Trophoblast cell (in vitro differentiated cells and primary cell): Measurements from ENCODE around the gene MBTPS1.

Source experiments
- DNase-seq, 2 donors: peaks; one replicate each; pipeline ENCODE4 v3.0.0-alpha.2; 2016
- H2AFZ ChIP-seq: 2 replicates; pipeline ENCODE4 v1.6.1; 2013; ENCODE audit warnings: low read length, moderate library complexity, mild to moderate bottlenecking; ENCODE audit not compliant: insufficient read depth, poor library complexity
- H2AK5ac ChIP-seq: 2 replicates; pipeline ENCODE4 v1.6.1; 2013; ENCODE audit warnings: mild to moderate bottlenecking, low read length
- H2BK120ac ChIP-seq: 2 replicates; pipeline ENCODE4 v1.6.1; 2013; ENCODE audit warnings: low read length, mild to moderate bottlenecking, moderate library complexity; ENCODE audit not compliant: insufficient read depth, poor library complexity
- H2BK12ac ChIP-seq: 2 replicates; pipeline ENCODE4 v1.6.1; 2013; ENCODE audit warnings: mild to moderate bottlenecking, low read length, moderate library complexity
- H2BK5ac ChIP-seq: 2 replicates; pipeline ENCODE4 v1.6.1; 2013; ENCODE audit warnings: low read length, low read depth, moderate library complexity, mild to moderate bottlenecking; ENCODE audit not compliant: poor library complexity
- H3K14ac ChIP-seq: 2 replicates; pipeline ENCODE4 v1.6.1; 2013; ENCODE audit warnings: mild to moderate bottlenecking, low read length
- H3K18ac ChIP-seq: 2 replicates; pipeline ENCODE4 v1.6.1; 2013; ENCODE audit warnings: mild to moderate bottlenecking, low read length
- H3K23ac ChIP-seq: 2 replicates; pipeline ENCODE4 v1.6.1; 2013; ENCODE audit warnings: low read length
- H3K27ac ChIP-seq: 2 replicates; pipeline ENCODE4 v1.5.1; 2013; ENCODE audit warnings: low read depth, mild to moderate bottlenecking, inconsistent platforms, low read length, moderate library complexity
- H3K27me3 ChIP-seq: 2 replicates; pipeline ENCODE4 v1.6.1; 2013; ENCODE audit warnings: inconsistent platforms, mild to moderate bottlenecking, low read length, moderate library complexity; ENCODE audit not compliant: insufficient read depth
- H3K36me3 ChIP-seq, 2 experiments: 1 replicate in 1 of 2; 2 replicates in 1 of 2; pipeline ENCODE4 v1.6.1; 2013; ENCODE audit warnings: low read length in 2 of 2, mild to moderate bottlenecking in 2 of 2, moderate library complexity in 1 of 2; ENCODE audit not compliant: insufficient read depth in 2 of 2, control insufficient read depth in 1 of 2
- H3K4ac ChIP-seq: 2 replicates; pipeline ENCODE4 v1.6.1; 2013; ENCODE audit warnings: low read depth, mild to moderate bottlenecking, low read length, moderate library complexity
- H3K4me1 ChIP-seq, 2 experiments: 1 replicate in 1 of 2; 2 replicates in 1 of 2; pipeline ENCODE4 v1.6.1; 2013; ENCODE audit warnings: low read length in 2 of 2, mild to moderate bottlenecking in 2 of 2, moderate library complexity in 1 of 2; ENCODE audit not compliant: insufficient read depth in 2 of 2, control insufficient read depth in 1 of 2
- H3K4me2 ChIP-seq: 2 replicates; pipeline ENCODE4 v1.6.1; 2013; ENCODE audit warnings: inconsistent platforms, mild to moderate bottlenecking, low read length, moderate library complexity
- H3K4me3 ChIP-seq: 2 replicates; pipeline ENCODE4 v1.5.1; 2013; ENCODE audit warnings: mild to moderate bottlenecking, low read depth, low read length, inconsistent platforms
- H3K79me1 ChIP-seq: one replicate; pipeline ENCODE4 v1.6.1; 2013; ENCODE audit warnings: low read length
- H3K79me2 ChIP-seq: 2 replicates; pipeline ENCODE4 v1.6.1; 2013; ENCODE audit warnings: low read length, mild to moderate bottlenecking; ENCODE audit not compliant: control insufficient read depth, insufficient read depth, poor library complexity
- H3K9ac ChIP-seq: 2 replicates; pipeline ENCODE4 v1.6.1; 2013; ENCODE audit warnings: mild to moderate bottlenecking, low read length
- H3K9me3 ChIP-seq: 2 replicates; pipeline ENCODE4 v1.6.1; 2013; ENCODE audit warnings: low read depth, mild to moderate bottlenecking, control low read depth, inconsistent platforms, low read length; ENCODE audit not compliant: insufficient read depth
- H4K12ac ChIP-seq: 2 replicates; pipeline ENCODE4 v1.6.1; 2013; ENCODE audit warnings: low read depth, mild to moderate bottlenecking, low read length, moderate library complexity
- H4K8ac ChIP-seq: 2 replicates; pipeline ENCODE4 v1.6.1; 2013; ENCODE audit warnings: low read depth, mild to moderate bottlenecking, low read length, moderate library complexity
- H4K91ac ChIP-seq: one replicate; pipeline ENCODE4 v1.6.1; 2013; ENCODE audit warnings: low read depth, mild to moderate bottlenecking, low read length, moderate library complexity
- WGBS: extraction: QIAGEN DNeasy Blood & Tissue Kit; methylation state at CpG from one replicate; pipeline ENCODE4 v1.1.7; 2013; ENCODE audit warnings: missing lambda C conversion rate; ENCODE audit not compliant: insufficient read length, insufficient coverage; ENCODE audit errors: extremely low coverage; 5-methylcytosine and 5-hydroxymethylcytosine counted together

The MBTPS1 gene

GRCh38 chr16:84124257-84125073, 7.7 kb upstream of the MBTPS1 start:
- H4K12ac ChIP-seq: no peak overlapping the region

GRCh38 chr16:84121007-84121406, 4.3 kb upstream of the MBTPS1 start:
- Histone ChIP-seq H3K9ac (no peak overlapping the region), H2BK120ac (no peak overlapping the region), H4K91ac (no peak overlapping the region), H3K9me3 (no peaks in the 10 kb centered on the region), H3K27me3 (no peaks in the 10 kb centered on the region), H3K79me2 (peaks cover 8% of the 10 kb centered on the region), H2AK5ac (no peak overlapping the region), H2BK12ac (no peak overlapping the region), H3K23ac (no peak overlapping the region), H3K79me1 (peaks cover 11% of the 10 kb centered on the region), H3K14ac (no peak overlapping the region), H3K27ac (no peak overlapping the region), H2BK5ac (no peak overlapping the region), H3K18ac (no peak overlapping the region), H3K4me2 (no peak overlapping the region), H3K36me3 (peaks cover 0 to 9% of the 10 kb centered on the region in 2 experiments), H3K4me3 (no peak overlapping the region), H3K4me1 (peaks cover 2 to 4% of the 10 kb centered on the region in 2 experiments), H3K4ac (no peak overlapping the region), H4K12ac (no peak overlapping the region), H4K8ac (no peak overlapping the region), H2AFZ (no peak overlapping the region)
- no CpG with 5 or more reads among the region's 10 CpGs for WGBS
- no peak for DNase-seq

More at GRCh38 chr16:84124257-84125073, 7.7 kb upstream of the MBTPS1 start:
- Histone ChIP-seq H3K27me3 (no peaks in the 10 kb centered on the region), H2AFZ (no peak overlapping the region), H2BK120ac (no peak overlapping the region), H3K27ac (no peak overlapping the region), H3K9me3 (no peaks in the 10 kb centered on the region), H4K8ac (no peak overlapping the region), H3K4me2 (no peak overlapping the region), H3K79me1 (no peaks in the 10 kb centered on the region), H3K79me2 (no peaks in the 10 kb centered on the region), H2BK5ac (no peak overlapping the region), H3K4ac (no peak overlapping the region), H2AK5ac (no peak overlapping the region), H3K18ac (no peak overlapping the region), H3K4me1 (no peaks in the 10 kb centered on the region), H3K4me3 (no peak overlapping the region), H3K9ac (no peak overlapping the region), H3K14ac (no peak overlapping the region), H3K23ac (no peak overlapping the region), H4K91ac (no peak overlapping the region), H3K36me3 (peaks cover 8 to 17% of the 10 kb centered on the region in 2 experiments), H2BK12ac (no peak overlapping the region)
- no peak for DNase-seq
- WGBS: no CpG with 5 or more reads among the region's 7 CpGs

DNA sequence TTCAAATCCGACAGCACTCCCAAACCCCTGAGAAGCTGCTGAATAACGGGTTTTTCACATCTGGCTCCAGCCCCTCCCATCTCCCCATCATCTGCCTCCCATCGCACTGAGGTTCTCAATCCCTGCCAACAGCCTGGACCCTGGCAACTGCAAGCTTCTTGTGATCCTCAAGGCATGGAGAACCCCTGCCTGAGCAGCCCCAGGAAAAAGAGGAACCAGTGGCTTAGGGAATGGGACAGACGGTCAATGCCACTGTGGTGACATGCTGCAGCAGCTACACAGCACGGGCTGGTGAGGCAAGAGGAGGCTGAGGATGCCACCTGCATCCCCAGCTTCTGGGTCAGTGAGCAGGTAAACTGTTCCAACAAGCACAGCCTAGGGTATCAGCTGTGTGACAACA, 3.3 kb upstream of the MBTPS1 start:
- Histone ChIP-seq H3K79me1 (peaks cover 11% of the 10 kb centered on the region), H3K79me2 (peaks cover 8% of the 10 kb centered on the region), H2BK5ac (no peak overlapping the region), H2AK5ac (no peak overlapping the region), H2BK12ac (no peak overlapping the region), H3K27ac (no peak overlapping the region), H3K14ac (no peak overlapping the region), H4K8ac (no peak overlapping the region), H3K4ac (no peak overlapping the region), H2BK120ac (no peak overlapping the region), H3K4me2 (no peak overlapping the region), H3K36me3 (peaks cover 0 to 9% of the 10 kb centered on the region in 2 experiments), H3K9me3 (no peaks in the 10 kb centered on the region), H3K4me1 (peaks cover 2 to 4% of the 10 kb centered on the region in 2 experiments), H3K27me3 (no peaks in the 10 kb centered on the region), H2AFZ (no peak overlapping the region), H3K18ac (no peak overlapping the region), H3K9ac (no peak overlapping the region), H4K12ac (no peak overlapping the region), H3K4me3 (no peak overlapping the region), H4K91ac (no peak overlapping the region), H3K23ac (no peak overlapping the region)
- WGBS: no CpG with 5 or more reads among the region's 5 CpGs
- no peak for DNase-seq

DNA sequence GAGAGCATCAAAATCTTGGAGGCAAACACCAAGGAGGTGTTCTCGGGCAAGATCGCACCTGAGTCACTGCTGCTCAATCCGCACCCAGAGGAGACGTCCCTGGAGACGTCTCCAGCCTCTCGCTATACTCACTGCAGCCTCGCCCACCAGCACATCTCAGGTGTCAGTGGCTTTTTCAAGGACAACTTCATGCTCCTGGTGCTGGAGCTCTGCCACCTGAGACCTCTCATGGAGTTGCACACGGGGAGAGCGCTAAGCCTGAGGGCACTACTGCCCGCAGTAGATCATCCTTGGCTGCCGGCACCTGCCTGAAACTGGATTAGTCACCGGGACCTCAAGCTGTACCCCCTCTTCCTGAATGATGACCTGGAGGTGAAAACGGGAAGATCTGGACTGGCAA, 2.6 kb upstream of the MBTPS1 start:
- Histone ChIP-seq H3K4me2 (no peak overlapping the region), H2BK12ac (no peak overlapping the region), H3K79me1 (peaks cover 11% of the 10 kb centered on the region), H4K12ac (no peak overlapping the region), H2BK120ac (no peak overlapping the region), H4K91ac (no peak overlapping the region), H2AK5ac (no peak overlapping the region), H2AFZ (no peak overlapping the region), H3K14ac (no peak overlapping the region), H4K8ac (no peak overlapping the region), H3K4ac (no peak overlapping the region), H3K9ac (no peak overlapping the region), H3K27me3 (no peaks in the 10 kb centered on the region), H3K79me2 (peaks cover 10% of the 10 kb centered on the region), H3K36me3 (peaks cover 0 to 8% of the 10 kb centered on the region in 2 experiments), H3K23ac (no peak overlapping the region), H3K18ac (no peak overlapping the region), H3K27ac (no peak overlapping the region), H2BK5ac (no peak overlapping the region), H3K4me1 (peaks cover 2 to 4% of the 10 kb centered on the region in 2 experiments), H3K9me3 (no peaks in the 10 kb centered on the region), H3K4me3 (no peak overlapping the region)
- WGBS: no CpG with 5 or more reads among the region's 13 CpGs
- peak in 1 of 2 donors; percentile 7 for DNase-seq
